H9 (cell line): ENCODE data around the gene MAN1B1. TPM values are rescaled to one million over a fixed set of nuclear protein-coding genes. Genes with fewer than 3 reads are reported as not detected.

Source experiments
- DNase-seq: peaks from one replicate; pipeline ENCODE4 v3.0.0-alpha.2; 2017
- H2AFZ ChIP-seq: one replicate; pipeline ENCODE4 v1.6.1; 2013; ENCODE audit warnings: mild to moderate bottlenecking, low read length, control low read depth, moderate library complexity
- H2AK5ac ChIP-seq: 2 replicates; pipeline ENCODE4 v1.6.1; 2013; ENCODE audit warnings: low read length, control low read depth, mixed read lengths; ENCODE audit not compliant: insufficient read length
- H2BK120ac ChIP-seq: one replicate; pipeline ENCODE4 v1.6.1; 2013; ENCODE audit warnings: low read depth, mild to moderate bottlenecking, low read length, control low read depth, inconsistent platforms; ENCODE audit not compliant: poor library complexity, severe bottlenecking
- H2BK12ac ChIP-seq: 2 replicates; pipeline ENCODE4 v1.6.1; 2013; ENCODE audit warnings: low read length, control low read depth, mixed read lengths, low read depth; ENCODE audit not compliant: insufficient read length
- H2BK15ac ChIP-seq: 2 replicates; pipeline ENCODE4 v1.6.1; 2013; ENCODE audit warnings: low read depth, low read length, control low read depth
- H2BK20ac ChIP-seq: one replicate; pipeline ENCODE4 v1.6.1; 2013; ENCODE audit warnings: low read depth, mild to moderate bottlenecking, low read length, control low read depth, inconsistent platforms; ENCODE audit not compliant: poor library complexity, severe bottlenecking
- H2BK5ac ChIP-seq: 2 replicates; pipeline ENCODE4 v1.6.1; 2013; ENCODE audit warnings: low read length, control low read depth, mixed read lengths; ENCODE audit not compliant: insufficient read length
- H3K14ac ChIP-seq: 2 replicates; pipeline ENCODE4 v1.6.1; 2013; ENCODE audit warnings: low read length, control low read depth; ENCODE audit not compliant: insufficient read depth
- H3K18ac ChIP-seq: 2 replicates; pipeline ENCODE4 v1.6.1; 2013; ENCODE audit warnings: low read depth, mild to moderate bottlenecking, mixed read lengths, low read length, control low read depth; ENCODE audit not compliant: insufficient read length
- H3K23ac ChIP-seq: 2 replicates; pipeline ENCODE4 v1.6.1; 2013; ENCODE audit warnings: low read length, control low read depth, mixed read lengths, low read depth; ENCODE audit not compliant: insufficient read length
- H3K23me2 ChIP-seq: 2 replicates; pipeline ENCODE4 v1.6.1; 2013; ENCODE audit warnings: low read depth, mild to moderate bottlenecking, mixed read lengths, low read length, control low read depth; ENCODE audit not compliant: insufficient read length, poor library complexity, severe bottlenecking
- H3K27ac ChIP-seq: 2 replicates; pipeline ENCODE4 v1.5.1; 2013; ENCODE audit warnings: low read length, control low read depth, mixed read lengths, low read depth; ENCODE audit not compliant: insufficient read length
- H3K27me3 ChIP-seq: 2 replicates; pipeline ENCODE4 v1.6.1; 2013; ENCODE audit warnings: low read length, control low read depth, inconsistent platforms; ENCODE audit not compliant: insufficient read depth
- H3K4ac ChIP-seq: 2 replicates; pipeline ENCODE4 v1.6.1; 2013; ENCODE audit warnings: low read depth, mild to moderate bottlenecking, control low read depth, inconsistent platforms, low read length, moderate library complexity
- H3K4me1 ChIP-seq: 2 replicates; pipeline ENCODE4 v1.6.1; 2013; ENCODE audit warnings: low read length, control low read depth, inconsistent platforms; ENCODE audit not compliant: insufficient read depth
- H3K4me2 ChIP-seq: 2 replicates; pipeline ENCODE4 v1.6.1; 2013; ENCODE audit warnings: low read length, control low read depth, mixed read lengths; ENCODE audit not compliant: insufficient read length, insufficient read depth
- H3K56ac ChIP-seq: 2 replicates; pipeline ENCODE4 v1.6.1; 2013; ENCODE audit warnings: low read depth, mild to moderate bottlenecking, mixed read lengths, low read length, control low read depth; ENCODE audit not compliant: insufficient read length
- H3K79me1 ChIP-seq: 2 replicates; pipeline ENCODE4 v1.6.1; 2013; ENCODE audit warnings: low read depth, mild to moderate bottlenecking, moderate library complexity, low read length, control low read depth, inconsistent platforms; ENCODE audit not compliant: insufficient read depth, poor library complexity, severe bottlenecking
- H3K79me2 ChIP-seq: 2 replicates; pipeline ENCODE4 v1.6.1; 2013; ENCODE audit warnings: low read length, control low read depth, inconsistent platforms; ENCODE audit not compliant: insufficient read depth
- H3K9ac ChIP-seq: 2 replicates; pipeline ENCODE4 v1.6.1; 2013; ENCODE audit warnings: low read length, control low read depth, mixed read lengths; ENCODE audit not compliant: insufficient read length; ENCODE audit errors: extremely low read depth
- H3K9me3 ChIP-seq: one replicate; pipeline ENCODE4 v1.6.1; 2013; ENCODE audit warnings: low read depth, low read length, inconsistent platforms; ENCODE audit not compliant: control insufficient read depth
- H3T11ph ChIP-seq: one replicate; pipeline ENCODE4 v1.6.1; 2013; ENCODE audit warnings: mild to moderate bottlenecking, low read length, control low read depth, inconsistent platforms
- H4K20me1 ChIP-seq: one replicate; pipeline ENCODE4 v1.6.1; 2013; ENCODE audit not compliant: control insufficient read depth, insufficient read length, insufficient read depth
- H4K5ac ChIP-seq: 2 replicates; pipeline ENCODE4 v1.6.1; 2013; ENCODE audit warnings: low read depth, mild to moderate bottlenecking, mixed read lengths, low read length, control low read depth; ENCODE audit not compliant: insufficient read length
- H4K8ac ChIP-seq: replicated peaks from 2 replicates; pipeline ENCODE4 v1.6.1; 2013; ENCODE audit warnings: low read length, control low read depth, mixed read lengths, low read depth; ENCODE audit not compliant: insufficient read length
- H4K91ac ChIP-seq: 2 replicates; pipeline ENCODE4 v1.6.1; 2013; ENCODE audit warnings: low read depth, mild to moderate bottlenecking, moderate library complexity, mixed read lengths, low read length, control low read depth; ENCODE audit not compliant: insufficient read length
- H3K27ac Mint-ChIP-seq, 3 experiments: 2 replicates in 2 of 3; 3 replicates in 1 of 3; pipeline ENCODE4 v1.8.0; 2020 to 2021; ENCODE audit warnings: mixed read lengths in 3 of 3, mild to moderate bottlenecking in 1 of 3, moderate library complexity in 1 of 3
- H3K27me3 Mint-ChIP-seq: 2 replicates; pipeline ENCODE4 v1.8.0; 2021; ENCODE audit warnings: low read depth, mild to moderate bottlenecking, moderate library complexity, mixed read lengths
- H3K36me3 Mint-ChIP-seq, 3 experiments: 2 replicates in 2 of 3; 3 replicates in 1 of 3; pipeline ENCODE4 v1.8.0; 2020 to 2021; ENCODE audit warnings: low read depth in 3 of 3, mixed read lengths in 3 of 3; ENCODE audit not compliant: insufficient read depth in 1 of 3
- H3K4me1 Mint-ChIP-seq, 2 experiments: 2 replicates each; pipeline ENCODE4 v1.8.0; 2020; ENCODE audit warnings: mixed read lengths in 2 of 2
- H3K4me3 Mint-ChIP-seq, 2 experiments: 2 replicates in 1 of 2; 3 replicates in 1 of 2; pipeline ENCODE4 v1.8.0; 2020 to 2021; ENCODE audit warnings: mild to moderate bottlenecking in 2 of 2, mixed read lengths in 2 of 2, moderate library complexity in 1 of 2
- H3K9me3 Mint-ChIP-seq, 2 experiments: 2 replicates in 1 of 2; 3 replicates in 1 of 2; pipeline ENCODE4 v1.8.0; 2020; ENCODE audit warnings: mild to moderate bottlenecking in 2 of 2, mixed read lengths in 2 of 2, moderate library complexity in 1 of 2
- WGBS: extraction: QIAGEN DNeasy Blood & Tissue Kit; methylation state at CpG from one replicate; pipeline ENCODE4 v1.1.7; 2013; ENCODE audit warnings: missing lambda C conversion rate, low lambda C conversion rate, mixed read lengths; ENCODE audit not compliant: insufficient read length; ENCODE audit errors: extremely low coverage; 5-methylcytosine and 5-hydroxymethylcytosine counted together
- total RNA-seq: library from RNA; stranded (reverse); gene quantifications from 2 replicates; pipeline ENCODE4 v1.2.1, GENCODE V29; 2021
- TF ChIP-seq, protein P1 (sequence below): fragments of 200-600 bp; sonication (generic); conservative IDR thresholded peaks from 3 replicates; pipeline ENCODE4 v1.8.0; 2021; ENCODE audit warnings: antibody characterized with exemption, mild to moderate bottlenecking

Gene MAN1B1
- total RNA-seq, 1 experiment from 2014 or later: 34.9 TPM

DNA sequence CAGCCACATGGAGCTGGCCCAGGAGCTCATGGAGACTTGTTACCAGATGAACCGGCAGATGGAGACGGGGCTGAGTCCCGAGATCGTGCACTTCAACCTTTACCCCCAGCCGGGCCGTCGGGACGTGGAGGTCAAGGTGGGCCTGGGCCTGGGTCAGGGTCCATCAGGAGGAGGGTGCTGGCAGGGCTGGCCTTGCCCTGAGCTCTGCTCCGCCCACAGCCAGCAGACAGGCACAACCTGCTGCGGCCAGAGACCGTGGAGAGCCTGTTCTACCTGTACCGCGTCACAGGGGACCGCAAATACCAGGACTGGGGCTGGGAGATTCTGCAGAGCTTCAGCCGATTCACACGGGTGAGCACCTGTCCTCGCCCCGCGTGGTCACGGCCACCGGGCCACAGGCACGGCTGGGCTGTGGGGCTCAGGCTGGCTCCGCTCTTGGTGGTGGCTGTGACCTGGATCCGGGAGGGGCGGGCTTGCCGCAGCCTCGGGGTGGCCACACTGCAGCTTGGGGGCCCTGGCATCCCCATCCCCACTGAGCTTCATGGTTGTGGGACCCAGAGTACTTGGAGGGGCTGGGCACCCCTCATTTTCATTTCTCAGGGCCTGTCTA, 20.6 kb downstream of the MAN1B1 start:
- Histone ChIP-seq H2BK12ac (no peak overlapping the region), H3K4me1 (no peaks in the 10 kb centered on the region), H4K8ac (no peak overlapping the region), H3K27ac (no peak overlapping the region), H3K9ac (no peak overlapping the region), H4K5ac (no peak overlapping the region), H2BK5ac (no peak overlapping the region), H2BK15ac (no peak overlapping the region), H3K4me2 (no peak overlapping the region), H3K79me1 (no peaks in the 10 kb centered on the region), H2BK20ac (no peak overlapping the region), H3K56ac (no peak overlapping the region), H3K79me2 (no peaks in the 10 kb centered on the region), H3K9me3 (peaks cover 7% of the 10 kb centered on the region), H3T11ph (no peak overlapping the region), H4K20me1 (no peaks in the 10 kb centered on the region), H3K4ac (no peak overlapping the region), H2BK120ac (no peak overlapping the region), H3K27me3 (no peaks in the 10 kb centered on the region), H4K91ac (no peak overlapping the region), H3K14ac (no peak overlapping the region), H2AK5ac (no peak overlapping the region), H2AFZ (no peak overlapping the region), H3K18ac (no peak overlapping the region), H3K23me2 (no peaks in the 10 kb centered on the region), H3K23ac (no peak overlapping the region)
- TF ChIP-seq, protein P1, sequence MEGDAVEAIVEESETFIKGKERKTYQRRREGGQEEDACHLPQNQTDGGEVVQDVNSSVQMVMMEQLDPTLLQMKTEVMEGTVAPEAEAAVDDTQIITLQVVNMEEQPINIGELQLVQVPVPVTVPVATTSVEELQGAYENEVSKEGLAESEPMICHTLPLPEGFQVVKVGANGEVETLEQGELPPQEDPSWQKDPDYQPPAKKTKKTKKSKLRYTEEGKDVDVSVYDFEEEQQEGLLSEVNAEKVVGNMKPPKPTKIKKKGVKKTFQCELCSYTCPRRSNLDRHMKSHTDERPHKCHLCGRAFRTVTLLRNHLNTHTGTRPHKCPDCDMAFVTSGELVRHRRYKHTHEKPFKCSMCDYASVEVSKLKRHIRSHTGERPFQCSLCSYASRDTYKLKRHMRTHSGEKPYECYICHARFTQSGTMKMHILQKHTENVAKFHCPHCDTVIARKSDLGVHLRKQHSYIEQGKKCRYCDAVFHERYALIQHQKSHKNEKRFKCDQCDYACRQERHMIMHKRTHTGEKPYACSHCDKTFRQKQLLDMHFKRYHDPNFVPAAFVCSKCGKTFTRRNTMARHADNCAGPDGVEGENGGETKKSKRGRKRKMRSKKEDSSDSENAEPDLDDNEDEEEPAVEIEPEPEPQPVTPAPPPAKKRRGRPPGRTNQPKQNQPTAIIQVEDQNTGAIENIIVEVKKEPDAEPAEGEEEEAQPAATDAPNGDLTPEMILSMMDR: no peak
- peaks cover 2 to 3% of the 10 kb centered on the region in 2 experiments; a peak in 2 of 5 replicates for H3K9me3 Mint-ChIP-seq
- WGBS: no CpG with 5 or more reads among the region's 27 CpGs
- H3K27me3 Mint-ChIP-seq: no peaks in the 10 kb centered on the region; the same call in 1 of the 2 replicates
- no peak overlapping the region for H3K27ac Mint-ChIP-seq
- no peak overlapping the region for H3K4me3 Mint-ChIP-seq
- no peaks in the 10 kb centered on the region for H3K4me1 Mint-ChIP-seq
- peaks cover 4 to 19% (median 5%) of the 10 kb centered on the region in 3 experiments; a peak in 6 of 7 replicates for H3K36me3 Mint-ChIP-seq
- DNase-seq: no peak
